Right ventricle myocardium superior (tissue), 1 donor: ENCODE data around the gene CDPF1. TPM values are rescaled to one million over a fixed set of nuclear protein-coding genes. Genes with fewer than 3 reads are reported as not detected.

Source experiments
- ATAC-seq: fragments of 200-7000 bp; cut with Tn5 transposase; one replicate; pipeline ENCODE4 v1.9.1; 2020; ENCODE audit warnings: mild to moderate bottlenecking; ENCODE audit not compliant: poor library complexity
- DNase-seq: peaks from one replicate; pipeline ENCODE4 v3.0.0-alpha.2; 2020
- intact Hi-C: fragments of 100-400 bp; cut with DNase I; formaldehyde crosslinking; loops from one replicate; pipeline ENCODE4 v1.11.2; 2022
- total RNA-seq: library from RNA; stranded (reverse); fragmentation: NEBNext Ultra II Directional; extraction: Animal tissue kit (Norgen Biotek cat#: 25700); gene quantifications from one replicate; pipeline ENCODE4 v1.2.1, GENCODE V29; 2021
- donor health status: DM: no; HTN: yes; CAD: no; lungs with severe emphysema.

Gene CDPF1
- total RNA-seq, 1 donor from 2014 or later: 5.4 TPM

- ATAC-seq: no peak
Measured at GRCh38 chr22:46239261-46240048, 10.6 kb downstream of the CDPF1 start.

GRCh38 chr22:46238541-46238940 is 11.6 kb downstream of the CDPF1 start:
- no peak for DNase-seq
- intact Hi-C loops: no loop called here
- ATAC-seq: peak; percentile 47

More at GRCh38 chr22:46239261-46240048, 10.6 kb downstream of the CDPF1 start:
- intact Hi-C loops: no loop called here
- DNase-seq: no peak

- ATAC-seq (peak; percentile 55), DNase-seq (peak; percentile 83)
- intact Hi-C loops: no loop called here
Measured at GRCh38 chr22:46237453-46238124, 12.5 kb downstream of the CDPF1 start.

GRCh38 chr22:46234969-46235368 is 15.1 kb downstream of the CDPF1 start:
- no peak for ATAC-seq
- DNase-seq: no peak
- intact Hi-C loops: no loop called here

GRCh38 chr22:46233231-46233630 is 16.9 kb downstream of the CDPF1 start:
- ATAC-seq (peak; percentile 82), DNase-seq (peak; percentile 66)
- intact Hi-C loops: no loop called here

GRCh38 chr22:46230262-46230901 is 19.7 kb downstream of the CDPF1 start:
- intact Hi-C loops: no loop called here
- DNase-seq: no peak

GRCh38 chr22:46229701-46230100 is 20.4 kb downstream of the CDPF1 start:
- ATAC-seq: no peak
- intact Hi-C loops: no loop called here
- DNase-seq: no peak

More at GRCh38 chr22:46230262-46230901, 19.7 kb downstream of the CDPF1 start:
- no peak for ATAC-seq

- no peak for DNase-seq
- ATAC-seq: no peak
- intact Hi-C loops: no loop called here
Measured at GRCh38 chr22:46226577-46226976, 23.5 kb downstream of the CDPF1 start.

- intact Hi-C loops: no loop called here
- DNase-seq: no peak
Measured at GRCh38 chr22:46225631-46226030, 24.5 kb downstream of the CDPF1 start.

GRCh38 chr22:46224898-46225290 is 25.2 kb downstream of the CDPF1 start:
- ATAC-seq (no peak), DNase-seq (no peak)
- intact Hi-C loops: no loop called here

More at GRCh38 chr22:46225631-46226030, 24.5 kb downstream of the CDPF1 start:
- no peak for ATAC-seq

- no peak for DNase-seq
- intact Hi-C loops: no loop called here
- ATAC-seq: peak; percentile 20
Measured at GRCh38 chr22:46224044-46224897, 25.8 kb downstream of the CDPF1 start.

- intact Hi-C loops: no loop called here
- ATAC-seq: no peak
- no peak for DNase-seq
Measured at GRCh38 chr22:46220921-46221320, 29.2 kb downstream of the CDPF1 start.

- ATAC-seq: no peak
- DNase-seq: no peak
- intact Hi-C loops: no loop called here
Measured at GRCh38 chr22:46219636-46220035, 30.5 kb downstream of the CDPF1 start.

GRCh38 chr22:46214616-46215015 is 35.5 kb downstream of the CDPF1 start:
- no peak for ATAC-seq
- DNase-seq: no peak
- intact Hi-C loops: no loop called here

- DNase-seq (no peak), ATAC-seq (no peak)
- intact Hi-C loops: no loop called here
Measured at GRCh38 chr22:46214149-46214548, 35.9 kb downstream of the CDPF1 start.

- no peak for DNase-seq
- intact Hi-C loops: no loop called here
- ATAC-seq: no peak
Measured at GRCh38 chr22:46213052-46213451, 37.0 kb downstream of the CDPF1 start.

- ATAC-seq (no peak), DNase-seq (no peak)
- intact Hi-C loops: no loop called here
Measured at GRCh38 chr22:46212195-46212594, 37.9 kb downstream of the CDPF1 start.

GRCh38 chr22:46209262-46209661 is 40.8 kb downstream of the CDPF1 start:
- intact Hi-C loops: no loop called here
- ATAC-seq: no peak

GRCh38 chr22:46203601-46203980 is 46.5 kb downstream of the CDPF1 start:
- ATAC-seq: no peak
- intact Hi-C loops: no loop called here
- DNase-seq: no peak

More at GRCh38 chr22:46209262-46209661, 40.8 kb downstream of the CDPF1 start:
- no peak for DNase-seq
